ENCODE data around the gene CNTLN.
"Not testable (repeated sequence)": the region's sequence is repeated elsewhere in the genome, so short reads cannot be mapped to it uniquely, and the experiment has no call there.

The CNTLN gene

GRCh38 chr9:17191082-17191481, 56.2 kb downstream of the CNTLN start:
- no peak for DNase-seq
- ATAC-seq = no peak

DNA sequence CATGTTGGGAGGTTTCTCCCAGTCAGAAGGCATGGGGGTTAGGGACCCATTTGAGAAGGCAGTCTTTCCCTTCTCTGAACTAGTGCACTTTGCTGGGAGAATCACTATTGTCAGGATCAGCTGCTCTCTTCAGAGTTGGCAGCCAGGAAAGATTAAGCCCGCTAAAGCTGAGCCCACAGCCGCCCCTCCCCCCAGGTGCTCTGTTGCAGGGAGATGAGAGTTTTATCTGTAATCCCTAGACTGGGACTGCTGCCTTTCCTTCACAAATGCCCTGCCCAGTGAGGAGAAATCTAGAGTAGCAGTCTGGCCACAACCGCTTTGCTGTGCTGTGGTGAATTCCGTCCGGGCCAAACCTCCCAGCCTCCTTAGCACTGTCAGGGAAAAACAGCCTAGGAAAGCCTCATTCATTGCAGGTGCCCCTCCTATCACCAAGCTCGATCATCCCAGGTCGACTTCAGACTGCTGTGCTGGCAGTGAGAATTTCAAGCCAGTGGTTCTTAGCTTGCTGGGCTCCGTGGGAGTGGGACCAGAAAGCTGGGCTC, 69.8 kb downstream of the CNTLN start:
- no peak for DNase-seq
- no peak for ATAC-seq

DNA sequence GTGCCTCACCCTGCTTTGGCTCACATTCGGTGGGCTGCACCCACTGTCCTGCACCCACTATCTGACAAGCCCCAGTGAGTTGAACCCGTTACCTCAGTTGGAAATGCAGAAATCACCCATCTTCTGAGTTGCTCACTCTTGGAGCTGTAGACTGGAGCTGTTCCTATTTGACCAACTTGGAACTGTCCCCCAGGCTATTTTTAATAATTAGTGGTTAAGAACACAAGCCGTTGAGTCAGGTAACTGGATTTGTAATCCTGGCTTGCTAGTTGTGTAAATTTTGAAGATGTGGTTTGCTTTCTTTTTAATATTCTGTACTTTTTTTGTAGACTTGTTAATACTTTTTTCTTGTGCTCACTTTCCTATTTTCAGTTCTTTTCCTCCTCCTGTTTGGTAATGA, 81.2 kb downstream of the CNTLN start:
- no peak for ATAC-seq
- DNase-seq = no peak

GRCh38 chr9:17216646-17217045, 81.8 kb downstream of the CNTLN start:
- ATAC-seq (no peak), DNase-seq (no peak)

DNA sequence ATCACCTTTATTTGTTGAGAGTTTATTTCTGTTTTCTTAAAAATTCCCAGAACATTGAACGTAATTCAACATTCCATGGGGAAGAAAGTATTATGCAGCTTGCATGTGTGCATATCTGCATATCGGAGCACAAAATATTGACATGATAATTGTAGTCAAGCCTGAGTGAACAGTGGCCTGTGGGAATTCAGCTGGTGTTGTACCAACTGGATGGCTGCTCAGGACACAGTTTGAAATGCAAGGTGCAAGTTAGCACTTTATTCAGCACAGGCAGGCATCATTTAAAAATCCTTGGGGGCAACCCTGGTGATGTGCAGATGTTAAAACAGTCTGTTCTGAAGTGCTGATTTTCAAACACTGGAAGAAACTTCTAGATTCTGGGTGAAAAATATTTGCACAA, 82.4 kb downstream of the CNTLN start:
- ATAC-seq (no peak), DNase-seq (no peak)

DNA sequence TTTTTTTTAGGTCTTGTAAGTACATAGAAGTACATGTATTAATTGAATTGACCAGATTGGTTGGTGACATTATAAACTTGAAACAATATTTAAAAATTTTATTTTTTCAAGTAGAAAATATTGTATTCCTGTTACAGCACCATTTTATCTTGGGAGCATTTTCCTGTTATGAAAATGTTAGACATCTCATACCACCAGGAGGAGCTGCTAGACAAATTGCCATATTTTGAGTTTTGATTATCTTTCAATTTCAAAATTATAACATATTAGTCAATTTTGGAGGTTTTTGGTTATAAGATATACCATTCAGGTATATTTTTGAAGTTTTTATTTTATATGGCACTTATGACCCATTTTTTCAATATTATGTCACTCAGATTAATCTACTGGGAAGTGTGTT, 84.4 kb downstream of the CNTLN start:
- no peak for DNase-seq
- ATAC-seq = no peak

DNA sequence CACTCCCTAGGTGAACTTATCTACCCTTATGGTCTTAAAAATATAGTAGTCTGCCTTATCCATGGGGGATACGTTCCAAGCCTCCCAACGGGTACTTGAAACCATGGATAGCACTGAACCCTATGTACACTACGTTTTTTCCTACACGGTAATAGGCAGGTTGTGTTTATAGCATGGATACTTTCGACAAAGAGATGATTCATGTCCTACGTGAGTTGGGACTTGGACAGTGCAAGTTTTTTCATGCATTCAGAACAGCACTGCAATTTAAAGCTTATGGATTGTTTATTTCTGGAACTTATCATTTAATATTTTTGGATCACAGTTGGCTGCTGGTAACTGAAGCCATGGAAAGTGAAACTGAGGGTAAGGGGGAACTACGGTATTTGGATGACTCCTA, 88.1 kb downstream of the CNTLN start:
- no peak for ATAC-seq
- no peak for DNase-seq

GRCh38 chr9:17225407-17225806, 90.6 kb downstream of the CNTLN start:
- DNase-seq (no peak), ATAC-seq (no peak)

- DNase-seq (no peak), ATAC-seq (no peak)
Measured at GRCh38 chr9:17229945-17230560, 95.2 kb downstream of the CNTLN start.

GRCh38 chr9:17230646-17231045, 95.8 kb downstream of the CNTLN start:
- DNase-seq (no peak), ATAC-seq (no peak)

- no peak for DNase-seq
- ATAC-seq = no peak
Measured at GRCh38 chr9:17236147-17236546, 101.3 kb downstream of the CNTLN start.

DNA sequence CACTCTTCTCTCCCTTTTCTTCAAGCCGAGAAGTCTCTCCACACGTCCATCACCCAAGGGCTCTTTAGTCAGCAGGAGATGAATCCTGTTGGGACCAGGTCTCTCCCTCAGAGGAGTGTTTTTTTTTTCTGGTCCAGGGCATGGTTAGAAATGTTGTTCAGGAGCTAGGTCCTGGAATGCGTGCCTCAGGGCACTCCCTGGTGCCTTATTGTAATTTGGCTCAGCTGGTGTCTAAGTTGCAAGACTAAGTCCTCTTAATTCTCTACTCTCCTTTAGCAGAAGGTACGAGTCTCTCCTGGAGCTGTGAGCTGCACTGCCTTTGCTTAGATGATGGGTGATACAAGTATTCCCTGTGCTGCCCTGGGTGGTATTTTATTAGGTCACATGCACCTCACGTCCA, 111.9 kb downstream of the CNTLN start:
- DNase-seq (no peak), ATAC-seq (no peak)

DNA sequence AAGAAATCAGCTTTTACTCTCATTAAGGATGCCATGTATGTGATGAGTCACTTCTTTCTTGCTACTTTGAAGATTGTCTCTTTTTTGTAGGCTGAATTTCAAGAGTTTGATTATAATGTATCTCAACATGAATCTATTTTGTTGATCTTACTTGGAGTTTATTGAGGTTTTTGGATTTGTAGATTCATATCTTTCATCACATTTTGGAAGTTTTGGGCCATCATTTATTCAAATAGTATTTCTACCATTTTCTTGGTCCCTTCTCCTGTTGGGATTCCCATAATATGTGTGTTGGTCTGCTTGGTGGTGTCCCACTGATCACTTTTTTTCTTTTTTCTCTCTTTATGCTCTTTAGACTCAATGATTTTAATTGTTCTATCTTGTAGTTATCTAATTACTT, 116.3 kb downstream of the CNTLN start:
- DNase-seq = no peak

DNA sequence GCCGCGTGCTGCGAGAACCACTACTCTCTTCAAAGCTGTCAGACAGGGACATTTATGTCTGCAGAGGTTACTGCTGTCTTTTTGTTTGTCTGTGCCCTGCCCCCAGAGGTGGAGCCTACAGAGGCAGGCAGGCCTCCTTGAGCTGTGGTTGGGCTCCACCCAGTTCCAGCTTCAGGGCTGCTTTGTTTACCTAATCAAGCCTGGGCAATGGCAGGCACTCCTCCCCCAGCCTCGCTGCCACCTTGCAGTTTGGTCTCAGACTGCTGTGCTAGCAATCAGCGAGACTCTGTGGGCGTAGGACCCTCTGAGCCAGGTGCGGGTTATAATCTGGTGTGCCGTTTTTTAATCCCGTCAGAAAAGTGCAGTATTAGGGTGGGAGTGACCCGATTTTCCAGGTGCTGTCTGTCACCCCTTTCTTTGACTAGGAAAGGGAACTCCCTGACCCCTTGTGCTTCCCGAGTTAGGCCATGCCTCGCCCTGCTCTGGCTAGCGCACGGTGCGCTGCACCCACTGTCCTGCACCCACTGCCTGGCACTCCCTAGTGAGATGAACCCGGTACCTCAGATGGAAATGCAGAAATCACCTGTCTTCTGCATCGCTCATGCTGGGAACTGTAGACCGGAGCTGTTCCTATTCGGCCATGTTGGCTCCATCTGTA, 133.8 kb downstream of the CNTLN start:
- not testable (repeated sequence) for DNase-seq, ATAC-seq

More for the DNA sequence above, 116.3 kb downstream of the CNTLN start:
- no peak for ATAC-seq

DNA sequence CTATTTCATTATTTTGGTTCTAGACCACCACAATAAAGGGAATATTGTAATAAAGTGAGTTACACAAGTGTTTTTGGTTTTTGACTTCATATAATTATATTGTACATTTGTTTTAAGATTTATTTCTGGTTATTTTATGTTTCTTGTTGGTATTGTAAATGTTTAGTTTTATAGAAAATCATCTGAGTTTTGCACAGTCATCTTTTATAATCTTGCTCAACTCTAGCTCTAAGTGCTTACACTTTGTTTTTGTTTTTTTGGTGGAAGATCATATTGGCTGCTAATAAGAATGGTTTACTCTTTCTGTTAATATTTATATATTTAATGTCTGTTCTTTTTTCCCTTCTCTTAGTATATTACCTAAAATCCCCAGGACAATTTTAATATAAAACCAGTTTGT, 135.0 kb downstream of the CNTLN start:
- ATAC-seq (no peak), DNase-seq (no peak)

GRCh38 chr9:17272536-17272935, 137.7 kb downstream of the CNTLN start:
- DNase-seq = no peak

GRCh38 chr9:17280350-17281012, 145.6 kb downstream of the CNTLN start:
- no peak for ATAC-seq
- DNase-seq = no peak

More at GRCh38 chr9:17272536-17272935, 137.7 kb downstream of the CNTLN start:
- no peak for ATAC-seq

- DNase-seq, ATAC-seq: not testable (repeated sequence)
Measured at GRCh38 chr9:17290673-17291072, 155.8 kb downstream of the CNTLN start.

- no peak for DNase-seq
- no peak for ATAC-seq
Measured at GRCh38 chr9:17291766-17292165, 156.9 kb downstream of the CNTLN start.

DNA sequence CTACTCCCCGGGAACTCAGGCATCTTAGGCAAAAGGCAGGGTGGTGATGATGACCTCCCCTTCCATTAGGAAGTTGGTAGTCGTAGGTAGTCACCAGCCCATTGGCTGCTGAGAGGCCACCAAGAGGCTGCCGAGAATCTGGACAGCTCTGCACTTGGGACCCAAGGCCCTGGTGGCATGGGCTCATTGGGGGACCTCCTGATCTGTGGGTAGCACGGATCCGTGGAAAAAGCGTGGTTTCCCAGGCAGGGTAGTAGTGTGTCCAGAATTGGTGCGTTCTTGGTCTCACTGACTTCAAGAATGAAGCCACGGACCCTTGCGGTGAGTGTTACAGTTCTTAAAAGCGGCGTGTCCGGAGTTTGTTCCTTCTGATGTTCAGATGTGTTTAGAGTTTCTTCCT, 158.8 kb downstream of the CNTLN start:
- ATAC-seq (no peak), DNase-seq (no peak)

DNA sequence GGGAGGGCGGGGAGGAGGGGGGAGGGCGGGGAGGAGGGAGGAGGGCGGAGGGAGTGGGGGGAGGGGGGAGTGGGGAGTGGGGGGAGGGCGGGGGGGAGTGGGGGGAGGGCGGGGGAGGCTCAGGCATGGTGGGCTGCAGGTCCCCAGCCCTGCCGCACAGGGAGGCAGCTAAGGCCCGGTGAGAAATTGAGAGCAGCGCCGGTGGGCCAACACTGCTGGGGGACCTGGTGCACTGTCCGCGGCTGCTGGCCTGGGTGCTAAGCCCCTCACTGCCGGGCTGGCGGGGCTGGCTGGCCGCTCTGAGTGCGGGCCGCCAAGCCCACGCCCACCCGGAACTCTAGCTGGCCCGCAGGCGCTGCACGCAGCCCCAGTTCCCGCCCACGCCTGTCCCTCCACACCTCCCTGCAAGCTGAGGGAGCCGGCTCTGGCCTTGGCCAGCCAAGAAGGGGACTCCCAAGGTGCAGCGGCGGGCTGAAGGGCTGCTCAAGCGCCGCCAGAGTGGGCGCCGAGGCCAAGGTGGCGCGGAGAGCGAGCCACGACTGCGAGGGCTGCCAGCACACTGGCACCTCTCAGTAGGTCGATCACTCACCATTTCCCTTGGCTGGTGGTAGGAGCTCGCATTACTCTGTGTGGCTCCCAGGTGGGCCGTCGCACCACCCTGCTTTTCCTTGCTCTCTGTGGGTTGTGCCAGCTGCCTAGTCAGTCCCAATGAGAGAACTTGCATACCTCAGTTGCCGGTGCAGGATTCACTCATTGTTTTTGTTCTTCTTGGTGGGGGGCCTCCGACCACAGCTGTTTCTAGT, 160.2 kb downstream of the CNTLN start:
- ATAC-seq (no peak), DNase-seq (no peak)

DNA sequence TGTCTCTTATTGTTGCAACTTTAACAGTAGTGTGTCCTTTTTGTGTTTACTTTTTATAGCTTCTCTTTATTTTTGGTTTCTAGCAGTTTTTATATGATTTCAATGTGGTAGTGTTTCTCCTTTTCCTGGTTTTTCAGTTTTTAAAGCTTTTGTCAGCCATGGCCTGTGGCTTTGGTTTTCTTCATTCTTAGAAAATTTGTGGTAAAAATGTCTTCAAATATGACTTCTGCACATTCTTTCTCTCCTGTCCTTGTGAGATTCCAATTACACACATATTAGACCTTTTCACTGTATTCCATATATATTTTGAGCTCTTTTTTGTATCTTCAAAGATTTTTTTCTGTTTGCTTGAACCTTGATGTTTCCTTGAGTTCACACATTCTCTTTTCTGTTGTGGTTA, 180.5 kb downstream of the CNTLN start:
- DNase-seq (no peak), ATAC-seq (no peak)

Measured in stimulated activated naive CD8-positive, alpha-beta T cell treated with anti-CD3 and anti-CD28 coated beads, Interleukin-15, Interleukin-2, amounts not matched to agents 100 U/mL and 50 U/mL, for 24 hours (primary cell).